GM21723 (cell line): ENCODE measurements around the gene PI4KB.
"Not testable (repeated sequence)": the region's sequence is repeated elsewhere in the genome, so short reads cannot be mapped to it uniquely, and the experiment has no call there.

Experiments
- ATAC-seq: cut with Tn5 transposase; IDR thresholded peaks from one replicate; pipeline ENCODE4 v1.9.1; 2021; ENCODE audit warnings: mild to moderate bottlenecking, moderate library complexity; ENCODE audit not compliant: unreplicated experiment

The PI4KB gene

GRCh38 chr1:151327223-151327902 is at the start of gene PI4KB:
PI4KB (minus strand) TSS chr1:151327416; CDS start chr1:151316481, 10,935 bp downstream.
- peak; percentile 84 for ATAC-seq

DNA sequence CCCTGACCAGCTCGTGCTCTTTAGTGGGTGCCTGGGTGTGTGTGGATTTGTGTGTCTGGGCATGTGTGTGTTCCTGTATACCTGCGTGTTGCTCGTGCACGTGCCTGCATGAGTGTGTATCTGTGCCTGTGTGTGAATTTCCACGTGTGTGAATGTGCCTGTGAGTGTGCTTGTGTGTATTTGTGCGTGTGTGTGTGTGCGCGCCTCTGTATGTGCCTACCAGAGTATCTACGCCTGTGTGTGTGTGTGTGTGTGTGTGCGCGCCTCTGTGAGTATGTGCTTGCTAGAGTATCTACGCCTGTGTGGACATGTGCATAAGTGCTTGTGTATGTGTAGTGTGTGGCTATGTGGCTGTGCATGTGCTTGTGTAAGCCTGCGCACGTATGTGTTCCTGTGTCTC is 46.0 kb upstream of the PI4KB start:
- no peak for ATAC-seq

- no peak for ATAC-seq
Measured at GRCh38 chr1:151372058-151372934, 45.1 kb upstream of the PI4KB start, which contains the start of gene SELENBP1. SELENBP1 (minus strand) TSS chr1:151372705; CDS start chr1:151372641, 64 bp downstream.

DNA sequence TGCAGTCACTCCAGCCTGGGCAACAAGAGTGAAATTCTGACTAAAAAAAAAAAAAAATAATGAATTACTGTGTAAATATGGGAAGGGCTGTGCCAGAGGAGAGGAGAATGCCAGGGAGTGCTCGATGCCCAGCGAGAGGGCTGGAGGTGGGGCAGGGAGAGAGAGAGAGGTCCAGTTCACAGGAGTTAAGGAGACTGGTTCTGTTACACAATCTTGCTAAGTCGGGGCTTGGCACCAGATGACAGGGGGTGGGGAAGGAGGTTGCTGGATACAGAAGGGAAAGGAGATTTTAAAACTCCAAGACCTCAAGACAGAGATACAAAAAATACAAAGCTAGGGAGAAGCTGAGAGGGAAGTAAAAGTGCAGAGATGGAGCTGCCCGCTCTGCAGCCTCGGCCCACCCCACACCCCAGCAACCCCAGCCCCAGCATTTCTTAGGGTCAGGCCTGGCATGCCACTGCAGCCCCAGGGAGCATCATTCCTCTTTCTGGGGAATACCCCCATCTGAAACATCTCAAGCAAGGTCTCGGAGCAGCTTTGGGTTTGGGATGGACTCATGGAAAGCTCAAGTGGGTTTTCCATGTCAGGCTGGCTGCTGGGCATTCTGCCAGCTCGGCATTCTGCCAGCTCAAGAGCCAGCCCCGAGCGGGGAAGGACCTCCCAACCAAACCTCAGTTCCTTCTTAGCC is 44.3 kb upstream of the PI4KB start:
- ATAC-seq, result no peak

GRCh38 chr1:151370211-151370911 is 43.1 kb upstream of the PI4KB start:
- ATAC-seq, result no peak

GRCh38 chr1:151369621-151370048 is 42.4 kb upstream of the PI4KB start:
- ATAC-seq, result no peak

GRCh38 chr1:151369302-151369610 is 42.0 kb upstream of the PI4KB start:
- ATAC-seq, result no peak

GRCh38 chr1:151368393-151369301 is 41.4 kb upstream of the PI4KB start:
- ATAC-seq, result no peak

DNA sequence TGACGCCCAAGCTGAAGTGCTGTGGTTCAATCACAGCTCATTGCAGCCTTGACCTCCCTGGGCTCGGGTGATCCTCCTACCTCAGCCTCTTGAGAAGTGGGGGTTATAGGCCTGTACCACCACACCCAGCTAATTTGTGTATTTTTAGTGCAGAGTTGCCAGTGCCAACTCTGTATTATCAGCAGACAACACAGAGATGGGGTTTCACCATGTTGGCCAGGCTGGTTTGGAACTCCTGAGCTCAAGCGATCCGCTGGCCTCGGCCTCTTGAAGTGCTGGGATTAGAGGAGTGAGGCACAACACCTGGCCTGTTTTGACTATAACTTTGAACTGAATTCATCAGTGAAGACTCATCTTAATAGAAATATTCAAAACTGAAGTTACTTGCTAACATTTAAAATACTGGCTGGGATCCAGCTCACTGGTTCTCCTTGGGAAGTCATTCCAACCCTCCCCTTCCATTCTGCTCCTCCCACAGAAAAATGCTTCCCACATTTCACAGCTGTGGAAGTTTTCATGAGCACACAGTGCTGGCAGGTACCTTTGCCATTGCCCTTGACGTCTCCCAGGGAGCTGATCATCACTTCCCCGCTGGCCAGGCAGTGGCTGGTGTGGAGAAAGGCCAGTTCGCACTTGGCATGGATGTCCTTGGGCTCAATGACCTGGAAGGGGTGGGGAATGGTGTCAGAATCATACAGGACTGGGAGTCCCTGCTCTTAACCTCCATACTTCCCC is 40.6 kb upstream of the PI4KB start:
- no peak for ATAC-seq

GRCh38 chr1:151364996-151365395 is 37.8 kb upstream of the PI4KB start:
- no peak for ATAC-seq

GRCh38 chr1:151362308-151363155 is 35.3 kb upstream of the PI4KB start:
- no peak for ATAC-seq

GRCh38 chr1:151361883-151362282 is 34.7 kb upstream of the PI4KB start:
- no peak for ATAC-seq

DNA sequence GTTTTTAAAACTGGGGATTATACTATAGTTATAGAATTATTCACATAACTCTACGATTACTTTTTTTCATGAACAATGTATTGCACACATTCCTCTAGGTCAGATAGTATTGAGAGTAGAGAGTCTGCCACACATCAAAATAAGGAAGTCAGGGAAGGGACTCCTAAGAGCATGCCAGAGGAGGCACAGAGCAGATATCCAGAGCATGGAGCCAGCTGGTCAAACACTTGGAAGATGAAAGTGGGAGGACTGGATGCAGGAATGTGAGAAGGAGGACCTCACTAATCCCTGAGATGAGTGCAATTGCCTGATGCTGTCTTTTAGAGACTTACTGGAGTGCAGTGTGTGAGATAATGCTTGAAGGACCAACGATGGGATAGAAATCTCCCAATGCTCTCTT is 29.5 kb upstream of the PI4KB start:
- ATAC-seq, result no peak

DNA sequence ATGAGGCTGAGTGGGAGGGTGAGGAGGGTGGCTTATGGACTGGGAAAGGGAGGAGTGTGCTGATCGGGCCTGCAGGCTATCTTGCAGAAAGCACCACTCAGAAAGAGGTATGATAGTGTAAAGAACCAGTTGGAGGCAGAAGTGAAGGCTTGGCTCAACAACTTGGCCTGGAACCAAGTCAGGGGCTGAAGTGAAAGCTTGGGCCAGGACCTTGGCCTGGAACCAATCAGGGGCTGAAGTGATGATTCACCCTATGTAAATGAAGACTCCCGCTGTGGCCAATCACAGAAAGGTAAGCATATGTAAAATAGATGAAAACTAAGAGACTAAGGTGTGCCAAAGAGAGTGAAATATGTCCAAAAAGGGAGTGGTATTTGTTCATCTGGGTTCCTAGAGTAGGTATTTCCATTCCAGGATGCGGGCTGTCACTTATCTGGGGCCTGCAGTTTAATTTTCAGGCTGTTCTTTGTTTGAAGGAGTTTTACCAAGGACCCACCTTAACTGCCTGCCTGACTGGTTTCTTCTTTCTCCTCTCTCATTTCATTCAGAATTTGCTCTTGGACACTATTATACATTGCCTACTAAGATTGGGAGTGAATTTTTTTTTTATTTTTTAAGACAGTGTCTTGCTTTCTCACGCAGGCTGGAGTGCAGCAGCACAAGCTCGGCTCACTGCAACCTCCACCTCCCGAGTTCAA is 25.0 kb upstream of the PI4KB start:
- ATAC-seq, result no peak

- not testable (repeated sequence) for ATAC-seq
Measured at GRCh38 chr1:151350323-151350722, 23.1 kb upstream of the PI4KB start.

DNA sequence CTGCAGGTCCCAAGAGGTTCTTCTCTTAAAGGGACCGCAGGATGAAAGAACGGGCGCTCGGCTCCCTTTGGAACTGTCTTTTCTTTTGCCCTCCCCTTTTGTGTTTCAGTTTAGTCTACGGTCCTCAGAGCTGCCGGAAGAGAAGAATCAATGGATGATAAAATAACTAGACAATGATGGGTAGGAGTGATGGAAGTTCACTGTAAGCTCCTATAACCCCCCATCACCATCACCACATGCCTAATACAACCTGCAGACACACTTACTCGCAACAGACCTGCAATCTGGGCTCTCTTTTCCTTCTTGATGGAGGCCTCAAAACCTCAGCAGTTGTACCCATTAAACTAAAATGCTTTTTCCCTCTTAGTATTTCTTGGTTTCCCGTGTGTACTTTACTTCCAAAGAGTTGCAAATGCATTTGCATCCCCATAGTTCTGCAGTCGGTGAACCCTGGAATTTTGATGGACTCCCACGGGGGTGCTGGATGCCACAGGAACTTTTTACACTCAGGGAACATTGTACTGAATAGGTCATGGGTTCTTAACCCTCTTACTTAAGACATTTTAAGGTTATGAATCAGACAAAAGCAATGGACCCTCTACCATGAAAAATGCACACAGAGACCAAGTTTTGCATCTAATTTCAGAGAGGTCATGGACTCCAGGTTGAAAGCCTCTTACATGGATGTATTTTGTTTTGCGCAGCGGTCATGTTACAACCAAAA is 20.5 kb upstream of the PI4KB start:
- ATAC-seq, result peak; percentile 30
